ENCODE results near the gene CABP2. TPM values are rescaled to one million over a fixed set of nuclear protein-coding genes. Genes with fewer than 3 reads are reported as not detected.

Gene CABP2
- total RNA-seq, 4 donors from 2014 or later: not detected

DNA sequence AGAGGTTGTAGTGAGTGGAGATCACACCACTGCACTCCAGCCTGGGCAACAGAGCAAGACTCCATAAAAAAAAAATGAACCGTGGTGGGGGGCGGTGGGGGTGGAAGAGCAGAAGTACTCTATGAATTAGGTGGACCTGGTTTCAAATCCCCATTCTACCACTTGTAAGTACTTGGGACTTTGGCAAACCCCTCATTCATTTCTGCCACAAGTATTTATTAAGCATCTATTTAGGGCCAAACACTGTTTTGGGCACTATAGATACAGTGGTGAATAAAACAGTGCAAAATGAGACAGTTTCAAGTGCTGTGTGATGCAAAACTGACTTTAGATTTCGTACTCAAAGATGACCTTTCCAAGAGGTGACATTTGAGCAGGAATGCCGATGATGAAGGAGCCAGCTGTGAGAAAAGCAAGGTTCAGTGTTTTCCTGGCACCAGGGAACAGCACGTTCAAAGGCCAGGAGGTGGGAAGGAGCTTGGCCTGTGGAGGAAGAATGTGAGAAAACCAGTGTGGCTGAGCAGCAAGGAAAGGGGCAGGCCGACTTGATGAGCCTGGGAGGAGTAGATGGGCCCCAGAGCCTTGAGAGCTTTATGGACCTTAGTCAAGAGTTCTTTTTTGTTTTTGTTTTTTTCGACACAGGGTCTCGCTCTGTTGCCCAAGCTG lies 52.8 kb downstream of the CABP2 start:
- H3K27ac ChIP-seq: peak overlapping the region in 2 of 4 donors; percentile 93 to 94
- TF ChIP-seq POLR2A (IDR thresholded peaks at IDR 0.05): no peak
- TF ChIP-seq EP300 (IDR thresholded peaks at IDR 0.05): peak in 1 of 2 donors; percentile 30
- H3K4me1 ChIP-seq: peaks cover 0 to 42% (median 18%) of the 10 kb centered on the region in 4 donors
- no peak for DNase-seq (ENCODE audit: low spot score in 2 of 2)
- 65 to 76% methylated on average over 8 of the region's 8 CpGs for WGBS, 2 donors
- H3K36me3 ChIP-seq: peaks cover 0 to 13% (median 0%) of the 10 kb centered on the region in 3 donors
- H3K9me3 ChIP-seq: no peaks in the 10 kb centered on the region
- no peak overlapping the region for H3K4me3 ChIP-seq
- no peaks in the 10 kb centered on the region for H3K27me3 ChIP-seq

DNA sequence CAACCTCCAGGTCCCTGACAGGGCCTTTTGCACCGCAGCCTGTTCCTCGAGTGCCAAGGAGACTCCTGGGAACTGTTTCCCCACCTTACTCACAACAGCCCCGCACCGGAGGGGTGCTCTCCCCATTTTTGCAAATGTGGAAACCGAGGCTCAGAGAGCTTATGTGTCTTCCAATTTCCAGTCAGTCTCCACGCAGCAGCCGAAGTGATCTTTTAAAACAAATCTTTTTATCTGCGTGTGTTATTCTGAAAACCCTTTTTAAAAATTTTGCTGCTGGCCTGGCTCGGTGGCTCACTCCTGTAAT lies 53.8 kb downstream of the CABP2 start:
- H3K36me3 ChIP-seq: peaks cover 0 to 13% (median 0%) of the 10 kb centered on the region in 3 donors
- peak overlapping the region; percentile 82 to 94 (median 92) for H3K27ac ChIP-seq
- 8 to 9% methylated on average over 9 of the region's 9 CpGs for WGBS, 2 donors
- no peak for DNase-seq (ENCODE audit: low spot score in 2 of 2)
- no peaks in the 10 kb centered on the region for H3K9me3 ChIP-seq
- H3K4me3 ChIP-seq: peak overlapping the region; percentile 82 to 98 (median 86)
- no peaks in the 10 kb centered on the region for H3K27me3 ChIP-seq
- TF ChIP-seq, protein P1, sequence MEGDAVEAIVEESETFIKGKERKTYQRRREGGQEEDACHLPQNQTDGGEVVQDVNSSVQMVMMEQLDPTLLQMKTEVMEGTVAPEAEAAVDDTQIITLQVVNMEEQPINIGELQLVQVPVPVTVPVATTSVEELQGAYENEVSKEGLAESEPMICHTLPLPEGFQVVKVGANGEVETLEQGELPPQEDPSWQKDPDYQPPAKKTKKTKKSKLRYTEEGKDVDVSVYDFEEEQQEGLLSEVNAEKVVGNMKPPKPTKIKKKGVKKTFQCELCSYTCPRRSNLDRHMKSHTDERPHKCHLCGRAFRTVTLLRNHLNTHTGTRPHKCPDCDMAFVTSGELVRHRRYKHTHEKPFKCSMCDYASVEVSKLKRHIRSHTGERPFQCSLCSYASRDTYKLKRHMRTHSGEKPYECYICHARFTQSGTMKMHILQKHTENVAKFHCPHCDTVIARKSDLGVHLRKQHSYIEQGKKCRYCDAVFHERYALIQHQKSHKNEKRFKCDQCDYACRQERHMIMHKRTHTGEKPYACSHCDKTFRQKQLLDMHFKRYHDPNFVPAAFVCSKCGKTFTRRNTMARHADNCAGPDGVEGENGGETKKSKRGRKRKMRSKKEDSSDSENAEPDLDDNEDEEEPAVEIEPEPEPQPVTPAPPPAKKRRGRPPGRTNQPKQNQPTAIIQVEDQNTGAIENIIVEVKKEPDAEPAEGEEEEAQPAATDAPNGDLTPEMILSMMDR (IDR thresholded peaks at IDR 0.05): no peak
- TF ChIP-seq EP300 (IDR thresholded peaks at IDR 0.05) (no peak), POLR2A (IDR thresholded peaks at IDR 0.05) (no peak)
- peaks cover 0 to 49% (median 24%) of the 10 kb centered on the region in 4 donors for H3K4me1 ChIP-seq

Small RNAs within 50 kb of the gene (small RNA-seq; reads per million reads assigned to genes)
- not detected for gene MIR6752

Other genes starting within 250 kb of the CABP2 start
- gene ANKRD13D, start 234.1 kb downstream of the CABP2 start, total RNA-seq: 100 to 1,000 TPM in 1 of 4 donors, 10 to 100 TPM in 3; 46.8 to 158 (median 69.5) TPM
- gene SSH3, start 219.9 kb downstream of the CABP2 start, total RNA-seq: 10 to 100 TPM; 28.5 to 51.6 (median 43.1) TPM
- 100 to 1,000 TPM in 1 of 4 donors, 10 to 100 TPM in 3; 70.8 to 154 (median 88.5) TPM for gene POLD4, start 169.9 kb downstream of the CABP2 start, total RNA-seq
- 10 to 100 TPM in 1 of 4 donors, 1 to 10 TPM in 3; 3.7 to 23.1 (median 5.9) TPM for gene CLCF1, start 149.8 kb downstream of the CABP2 start, total RNA-seq
- 10 to 100 TPM; 22.7 to 39.0 (median 36.4) TPM for gene RAD9A, start 131.5 kb downstream of the CABP2 start, total RNA-seq
- gene PPP1CA, start 121.6 kb downstream of the CABP2 start, total RNA-seq: 10 to 100 TPM; 50.6 to 97.8 (median 72.7) TPM
- gene TBC1D10C, start 119.4 kb downstream of the CABP2 start, total RNA-seq: 1 to 10 TPM; 1.5 to 4.5 (median 2.2) TPM
- gene CARNS1, start 107.8 kb downstream of the CABP2 start, total RNA-seq: 1 to 10 TPM; 1.8 to 5.9 (median 4.3) TPM
- 10 to 100 TPM; 36.9 to 69.3 (median 47.1) TPM for gene RPS6KB2, start 95.0 kb downstream of the CABP2 start, total RNA-seq
- 10 to 100 TPM in 3 of 4 donors, 1 to 10 TPM in 1; 6.9 to 18.0 (median 12.8) TPM for gene PTPRCAP, start 85.8 kb downstream of the CABP2 start, total RNA-seq
- 10 to 100 TPM; 60.9 to 95.1 (median 77.1) TPM for gene CORO1B, start 80.0 kb downstream of the CABP2 start, total RNA-seq
- not detected for gene GPR152, start 70.7 kb downstream of the CABP2 start, total RNA-seq
- 1 to 10 TPM in 3 of 4 donors, under 1 TPM in 1; 0.21 to 5.7 (median 3.6) TPM for gene CABP4, start 68.1 kb downstream of the CABP2 start, total RNA-seq
- 100 to 1,000 TPM in 2 of 4 donors, 10 to 100 TPM in 2; 49.2 to 184 (median 96.6) TPM for gene TMEM134, start 54.2 kb downstream of the CABP2 start, total RNA-seq
- 100 to 1,000 TPM in 2 of 4 donors, 10 to 100 TPM in 2; 88.2 to 117 (median 96.0) TPM for gene AIP, start 40.4 kb downstream of the CABP2 start, total RNA-seq
- 10 to 100 TPM; 22.8 to 69.6 (median 38.6) TPM for gene PITPNM1, start 18.1 kb downstream of the CABP2 start, total RNA-seq
- gene CDK2AP2, start 15.3 kb downstream of the CABP2 start, total RNA-seq: 10 to 100 TPM; 75.4 to 90.8 (median 80.6) TPM
- 1,000 to 10,000 TPM in 1 of 4 donors, 100 to 1,000 TPM in 3; 631 to 1,055 (median 774) TPM for gene GSTP1, start 60.4 kb upstream of the CABP2 start, total RNA-seq
- gene NDUFV1, start 83.5 kb upstream of the CABP2 start, total RNA-seq: 100 to 1,000 TPM; 282 to 357 (median 323) TPM
- 10 to 100 TPM; 11.0 to 21.3 (median 20.0) TPM for gene NUDT8, start 106.5 kb upstream of the CABP2 start, total RNA-seq
- not detected for gene TBX10, start 116.3 kb upstream of the CABP2 start, total RNA-seq
- under 1 TPM in 1 of 4 donors, not detected in 3; 0.44 TPM for gene ACY3, start 127.3 kb upstream of the CABP2 start, total RNA-seq
- gene ALDH3B2, start 151.2 kb upstream of the CABP2 start, total RNA-seq: not detected

All from tibial nerve (tissue), 4 donors.